Activated CD4-positive, alpha-beta T cell treated with anti-CD3 and anti-CD28 coated beads for 1 hour (primary cell): Measurements from ENCODE around the gene ME1.
A peak's percentile ranks its signal among the peaks of the same experiment; 100 is the strongest.
"Not testable (repeated sequence)": the region's sequence is repeated elsewhere in the genome, so short reads cannot be mapped to it uniquely, and the experiment has no call there.

Experiments
- DNase-seq: peaks from one replicate; pipeline ENCODE4 v3.0.0-alpha.2; 2020

ME1 gene

GRCh38 chr6:83250235-83250634 lies 180.6 kb downstream of the ME1 start:
- no peak for DNase-seq

- DNase-seq = no peak
Measured at GRCh38 chr6:83247471-83247870, 183.4 kb downstream of the ME1 start.

GRCh38 chr6:83231146-83231545 lies 199.7 kb downstream of the ME1 start:
- DNase-seq = no peak

GRCh38 chr6:83226517-83226916 lies 204.3 kb downstream of the ME1 start:
- DNase-seq = no peak

- DNase-seq = no peak
Measured at GRCh38 chr6:83221889-83222479, 208.9 kb downstream of the ME1 start.

- DNase-seq = no peak
Measured at GRCh38 chr6:83221276-83221675, 209.6 kb downstream of the ME1 start.

GRCh38 chr6:83220121-83220520 lies 210.7 kb downstream of the ME1 start:
- DNase-seq = no peak

GRCh38 chr6:83218646-83219045 lies 212.2 kb downstream of the ME1 start:
- DNase-seq = no peak

- no peak for DNase-seq
Measured at GRCh38 chr6:83216806-83217205, 214.0 kb downstream of the ME1 start.

GRCh38 chr6:83215131-83216047 lies 215.5 kb downstream of the ME1 start:
- DNase-seq = peak; percentile 35

GRCh38 chr6:83202031-83202430 lies 228.8 kb downstream of the ME1 start:
- DNase-seq = no peak

GRCh38 chr6:83199863-83200225 lies 231.0 kb downstream of the ME1 start:
- no peak for DNase-seq

GRCh38 chr6:83199173-83199862 lies 231.5 kb downstream of the ME1 start:
- DNase-seq = no peak

GRCh38 chr6:83198486-83199172 lies 232.2 kb downstream of the ME1 start:
- no peak for DNase-seq

GRCh38 chr6:83193747-83194566 lies 236.9 kb downstream of the ME1 start:
- no peak for DNase-seq

GRCh38 chr6:83192871-83193746 lies 237.7 kb downstream of the ME1 start, which contains the start of the genes PGM3 and RWDD2A:
Gene PGM3 (minus strand): TSS chr6:83193265. CDS start chr6:83191012, 2,253 bp downstream.
Gene RWDD2A (plus strand): TSS chr6:83193357. CDS start chr6:83194452, 1,095 bp downstream.
- peak; percentile 80 for DNase-seq

GRCh38 chr6:83192456-83192855 lies 238.4 kb downstream of the ME1 start:
- no peak for DNase-seq

- not testable (repeated sequence) for DNase-seq
Measured at GRCh38 chr6:83191974-83192373, 238.9 kb downstream of the ME1 start.

- DNase-seq = no peak
Measured at GRCh38 chr6:83190626-83191025, 240.2 kb downstream of the ME1 start.

GRCh38 chr6:83188501-83188900 lies 242.3 kb downstream of the ME1 start:
- DNase-seq = no peak

GRCh38 chr6:83185096-83185495 lies 245.8 kb downstream of the ME1 start:
- no peak for DNase-seq
